H1 (cell line): Measurements from ENCODE around the gene BACE2. TPM values are rescaled to one million over a fixed set of nuclear protein-coding genes. Genes with fewer than 3 reads are reported as not detected.

ENCODE experiments used
- CTCF ChIA-PET: fragments of 300-600 bp; sonication (Branson Sonifier 250); formaldehyde crosslinking; loops from one replicate; lab custom pipeline; 2021; ENCODE audit not compliant: partially characterized antibody; lab: Charles Lee
- POLR2A ChIA-PET: fragments of 300-600 bp; sonication (Branson Sonifier 250); formaldehyde crosslinking; loops from one replicate; lab custom pipeline; 2021; ENCODE audit warnings: inconsistent platforms; ENCODE audit not compliant: partially characterized antibody; lab: Charles Lee
- DNase-seq, 2 experiments: peaks; one replicate each; pipeline versions ENCODE4 v3.0.0 to v3.0.0-alpha.2; 2010 to 2022; ENCODE audit warnings: low spot score in 2 of 2, low read depth in 1 of 2, mixed read lengths in 1 of 2
- FAIRE-seq: peaks from 2 replicates; lab custom pipeline; 2011; peaks lifted over from hg19 to GRCh38; lab: Jason Lieb, UNC
- H2AFZ ChIP-seq: 2 replicates; pipeline ENCODE4 v1.8.1; 2012; ENCODE audit warnings: low read length, inconsistent platforms
- H2AK5ac ChIP-seq: 2 replicates; pipeline ENCODE4 v1.6.1; 2013; ENCODE audit warnings: low read depth, low read length
- H2BK120ac ChIP-seq: replicated peaks from 2 replicates; pipeline ENCODE3; 2013; ENCODE audit warnings: low read depth, low read length, inconsistent platforms
- H2BK12ac ChIP-seq: 2 replicates; pipeline ENCODE4 v1.6.1; 2013; ENCODE audit warnings: low read depth, low read length
- H2BK15ac ChIP-seq: 2 replicates; pipeline ENCODE4 v1.6.1; 2013; ENCODE audit warnings: low read length
- H2BK20ac ChIP-seq: 2 replicates; pipeline ENCODE4 v1.6.1; 2013; ENCODE audit warnings: low read length
- H2BK5ac ChIP-seq: 2 replicates; pipeline ENCODE4 v1.6.1; 2013; ENCODE audit warnings: low read depth, low read length
- H3K14ac ChIP-seq: 2 replicates; pipeline ENCODE4 v1.6.1; 2013; ENCODE audit warnings: inconsistent platforms; ENCODE audit not compliant: insufficient read length
- H3K18ac ChIP-seq: 2 replicates; pipeline ENCODE4 v1.6.1; 2013; ENCODE audit warnings: low read length; ENCODE audit errors: extremely low read depth
- H3K23ac ChIP-seq: 2 replicates; pipeline ENCODE4 v1.6.1; 2013; ENCODE audit warnings: inconsistent platforms; ENCODE audit not compliant: insufficient read length
- H3K23me2 ChIP-seq: 2 replicates; pipeline ENCODE4 v1.6.1; 2013; ENCODE audit warnings: low read depth, low read length
- H3K27ac ChIP-seq: 2 replicates; pipeline ENCODE4 v1.6.1; 2011; ENCODE audit warnings: low read depth, low read length, inconsistent platforms
- H3K27me3 ChIP-seq, 4 experiments: replicated peaks in 1 of 4; 1 replicate in 1 of 4; 2 replicates in 3 of 4; pipeline versions ENCODE4 v1.6.1 to v1.8.1; 2011 to 2013; ENCODE audit warnings: low read length in 3 of 4, mild to moderate bottlenecking in 3 of 4, inconsistent platforms in 2 of 4, mixed read lengths in 2 of 4, moderate library complexity in 1 of 4; ENCODE audit not compliant: control insufficient read depth in 3 of 4, insufficient read depth in 3 of 4; ENCODE audit errors: extremely low read depth in 1 of 4
- H3K36me3 ChIP-seq, 4 experiments: 2 replicates each; pipeline versions ENCODE4 v1.6.1 to v1.8.1; 2011 to 2013; ENCODE audit warnings: mild to moderate bottlenecking in 4 of 4, low read length in 3 of 4, moderate library complexity in 2 of 4, control low read depth in 1 of 4, inconsistent platforms in 1 of 4; ENCODE audit not compliant: insufficient read depth in 4 of 4, control insufficient read depth in 2 of 4
- H3K4ac ChIP-seq: replicated peaks from 2 replicates; pipeline ENCODE3; 2013; ENCODE audit warnings: low read length, low read depth, mixed read lengths, inconsistent platforms; ENCODE audit not compliant: insufficient read length
- H3K4me1 ChIP-seq, 4 experiments: replicated peaks in 1 of 4; 1 replicate in 1 of 4; 2 replicates in 3 of 4; pipeline versions ENCODE4 v1.6.1 to v1.8.1; 2011 to 2013; ENCODE audit warnings: low read length in 3 of 4, inconsistent platforms in 2 of 4, mixed read lengths in 1 of 4; ENCODE audit not compliant: insufficient read depth in 4 of 4, control insufficient read depth in 3 of 4
- H3K4me2 ChIP-seq, 2 experiments: 2 replicates each; pipeline versions ENCODE4 v1.6.1 to v1.8.1; 2011 to 2013; ENCODE audit warnings: low read depth in 2 of 2, low read length in 2 of 2, control low read depth in 1 of 2, inconsistent platforms in 1 of 2, mild to moderate bottlenecking in 1 of 2; ENCODE audit not compliant: insufficient read depth in 1 of 2
- H3K4me3 ChIP-seq, 4 experiments: fragments of 200-600, 300-600 bp in 1 of 4; sonication (generic), shearing (Covaris generic), sonication (Bioruptor Twin) in 1 of 4; 2 replicates each; pipeline versions ENCODE4 v1.5.1 to v1.8.1; 2011 to 2016; ENCODE audit warnings: low read length in 4 of 4, low read depth in 3 of 4, control low read depth in 2 of 4, inconsistent platforms in 2 of 4, mild to moderate bottlenecking in 2 of 4, mixed read lengths in 1 of 4, moderate library complexity in 1 of 4; ENCODE audit not compliant: insufficient read depth in 2 of 4; ENCODE audit errors: extremely low read depth in 1 of 4
- H3K56ac ChIP-seq: replicated peaks from 2 replicates; pipeline ENCODE3; 2013; ENCODE audit warnings: low read depth, mild to moderate bottlenecking, mixed read lengths, low read length, inconsistent platforms; ENCODE audit not compliant: insufficient read length
- H3K79me1 ChIP-seq: 2 replicates; pipeline ENCODE4 v1.6.1; 2013; ENCODE audit warnings: low read depth, low read length, control low read depth
- H3K79me2 ChIP-seq, 2 experiments: 2 replicates each; pipeline versions ENCODE4 v1.6.1 to v1.8.1; 2012 to 2013; ENCODE audit warnings: low read length in 2 of 2, mild to moderate bottlenecking in 2 of 2, inconsistent platforms in 1 of 2; ENCODE audit not compliant: insufficient read depth in 2 of 2, control insufficient read depth in 1 of 2
- H3K9ac ChIP-seq, 4 experiments: replicated peaks in 1 of 4; 1 replicate in 1 of 4; 2 replicates in 3 of 4; pipeline versions ENCODE4 v1.6.1 to v1.8.1; 2011 to 2013; ENCODE audit warnings: low read depth in 3 of 4, low read length in 3 of 4, control low read depth in 2 of 4, mild to moderate bottlenecking in 2 of 4, moderate library complexity in 2 of 4, inconsistent platforms in 1 of 4; ENCODE audit errors: extremely low read depth in 1 of 4
- H3K9me3 ChIP-seq, 2 experiments: 2 replicates each; pipeline versions ENCODE4 v1.6.1 to v1.8.1; 2012 to 2013; ENCODE audit warnings: mild to moderate bottlenecking in 2 of 2, moderate library complexity in 2 of 2, control low read depth in 1 of 2, inconsistent platforms in 1 of 2, low read depth in 1 of 2, low read length in 1 of 2, mixed read lengths in 1 of 2; ENCODE audit not compliant: insufficient read depth in 2 of 2
- H4K20me1 ChIP-seq, 2 experiments: replicated peaks in 1 of 2; 2 replicates each; pipeline versions ENCODE3 to v1.8.1; 2011 to 2013; ENCODE audit warnings: inconsistent platforms in 2 of 2, low read length in 2 of 2, mild to moderate bottlenecking in 1 of 2; ENCODE audit not compliant: insufficient read depth in 2 of 2, control insufficient read depth in 1 of 2
- H4K5ac ChIP-seq: 2 replicates; pipeline ENCODE4 v1.6.1; 2013; ENCODE audit warnings: low read length, low read depth, mixed read lengths, inconsistent platforms; ENCODE audit not compliant: insufficient read length
- H4K8ac ChIP-seq: 2 replicates; pipeline ENCODE4 v1.8.0; 2013; ENCODE audit warnings: mild to moderate bottlenecking, moderate library complexity, low read length, inconsistent platforms; ENCODE audit not compliant: insufficient read depth; ENCODE audit errors: extremely low read depth
- H4K91ac ChIP-seq: replicated peaks from 2 replicates; pipeline ENCODE3; 2013; ENCODE audit warnings: low read length, mixed read lengths, inconsistent platforms; ENCODE audit not compliant: insufficient read length
- BCL11A ChIP-seq, 2 experiments: IDR thresholded peaks; one replicate each; pipeline ENCODE4 v1.6.1; 2011; ENCODE audit warnings: low read depth in 2 of 2, low read length in 2 of 2, mild to moderate bottlenecking in 2 of 2
- KDM4A ChIP-seq: IDR thresholded peaks from one replicate; pipeline ENCODE4 v1.7.1; 2012; ENCODE audit warnings: low read depth, mild to moderate bottlenecking, moderate library complexity, low read length, inconsistent platforms; ENCODE audit not compliant: severe bottlenecking
- RBBP5 ChIP-seq: IDR thresholded peaks from 2 replicates; pipeline ENCODE4 v1.7.1; 2012; ENCODE audit warnings: low read depth, mild to moderate bottlenecking, inconsistent platforms, low read length, moderate library complexity, borderline replicate concordance
- SRF ChIP-seq: IDR thresholded peaks from 2 replicates; pipeline ENCODE4 v1.6.1; 2011; ENCODE audit warnings: mild to moderate bottlenecking, low read depth, low read length, moderate library complexity
- ZNF274 ChIP-seq: IDR thresholded peaks from 2 replicates; pipeline ENCODE4 v1.7.0; 2012; ENCODE audit warnings: low read length, borderline replicate concordance; ENCODE audit errors: extremely low read depth
- WGBS, 2 experiments: shearing (Covaris generic) in 1 of 2; methylation state at CpG; one replicate each; pipeline versions ENCODE4 v1.1.6 to v1.1.7; 2013 to 2015; ENCODE audit warnings: low lambda C conversion rate in 2 of 2, mixed read lengths in 2 of 2, inconsistent platforms in 1 of 2, low coverage in 1 of 2, missing lambda C conversion rate in 1 of 2; ENCODE audit not compliant: insufficient replicate concordance in 2 of 2, insufficient coverage in 1 of 2, insufficient read length in 1 of 2; ENCODE audit errors: extremely low coverage in 1 of 2, missing lambda C conversion rate in 1 of 2; 5-methylcytosine and 5-hydroxymethylcytosine counted together
- polyA plus RNA-seq, 7 experiments: library from polyadenylated mRNA; depleted of rRNA in 3 of 7; stranded (reverse) in 5 of 7; unstranded in 2 of 7; fragments of >200 nt in 5 of 7; fragments of 200-250 nt in 2 of 7; gene quantifications; 1 replicate in 5 of 7; 2 replicates in 1 of 7; 4 replicates in 1 of 7; pipeline versions ENCODE4 v1.2.1 to v1.2.3, GENCODE V29; 2011 to 2013; ENCODE audit warnings: missing spikeins in 2 of 7, mixed read lengths in 2 of 7
- total RNA-seq: library from RNA; stranded (reverse); fragmentation: NEBNext Ultra II Directional; extraction: Animal tissue kit (Norgen Biotek cat#: 25700); gene quantifications from 2 replicates; pipeline ENCODE4 v1.2.1, GENCODE V29; 2021
- TF ChIP-seq, protein P1 (sequence below), 3 experiments: IDR thresholded peaks; 1 replicate in 2 of 3; 2 replicates in 1 of 3; pipeline versions ENCODE4 v1.5.1 to v1.6.1; 2011; ENCODE audit warnings: low read length in 3 of 3, mild to moderate bottlenecking in 3 of 3, inconsistent platforms in 2 of 3, low read depth in 1 of 3, moderate library complexity in 1 of 3; ENCODE audit not compliant: insufficient read depth in 1 of 3; ENCODE audit errors: control extremely low read depth in 1 of 3
- TF ChIP-seq, protein P2 (sequence below): IDR thresholded peaks from 2 replicates; pipeline ENCODE4 v1.6.1; 2012; ENCODE audit warnings: inconsistent platforms

BACE2 gene
- total and polyA plus RNA-seq, 2 of the 8 experiments (the other 6 are each of a cell fraction or from before 2014, with no cell fraction given): 8.1 to 10.9 TPM

- no peak within 1 kb of the TSS for H3K4ac ChIP-seq
- H3K27me3 ChIP-seq: peaks cover 0 to 16% (median 10%) of the 10 kb centered on the region in 4 experiments; a peak in 6 of 7 replicates
- H2BK5ac ChIP-seq: no peak within 1 kb of the TSS
- no peak within 1 kb of the TSS for H3K27ac ChIP-seq
- peaks cover 0 to 2% of the 10 kb centered on the region in 2 experiments for H4K20me1 ChIP-seq
- no peak within 1 kb of the TSS; the same call in 1 of the 2 replicates for H2AK5ac ChIP-seq
- H3K4me1 ChIP-seq: peaks cover 0 to 1% (median 0%) of the 10 kb centered on the region in 4 experiments; a peak in 3 of 7 replicates
- H3K79me1 ChIP-seq: no peaks in the 10 kb centered on the region
- 15% methylated on average over 33 of the region's 55 CpGs; no CpG with 5 or more reads in 1 of the 2 experiments for WGBS, 2 experiments
- H2BK15ac ChIP-seq: no peak within 1 kb of the TSS
- POLR2A ChIA-PET: no interaction called here
- H3K9ac ChIP-seq: peak within 1 kb of the TSS in 1 of 4 experiments; percentile 45; a peak in 2 of 7 replicates
- H4K5ac ChIP-seq: no peak within 1 kb of the TSS
- H3K79me2 ChIP-seq: no peaks in the 10 kb centered on the region
- no peaks in the 10 kb centered on the region for H3K9me3 ChIP-seq
- no peak within 1 kb of the TSS for H3K56ac ChIP-seq
- H3K4me2 ChIP-seq: peak within 1 kb of the TSS; percentile 63 to 82
- H2BK20ac ChIP-seq: 0 out of 2 replicates have a peak within 1 kb of the TSS, but pooled peaks have one; percentile 23
- H4K91ac ChIP-seq: no peak within 1 kb of the TSS
- H3K18ac ChIP-seq: peak within 1 kb of the TSS; percentile 38; the same call in 1 of the 2 replicates
- FAIRE-seq: no peak
- H2AFZ ChIP-seq: peak within 1 kb of the TSS; percentile 69; the same call in 1 of the 2 replicates
- H4K8ac ChIP-seq: peak within 1 kb of the TSS; percentile 83; the same call in 1 of the 2 replicates
- no peak within 1 kb of the TSS for H3K23ac ChIP-seq
- H3K36me3 ChIP-seq: no peaks in the 10 kb centered on the region
- H3K23me2 ChIP-seq: peaks cover 9% of the 10 kb centered on the region; the same call in 1 of the 2 replicates
- peak within 1 kb of the TSS; percentile 46 to 67 (median 66) for H3K4me3 ChIP-seq
- CTCF ChIA-PET: interaction anchor here (0.7 to 1.0 kb wide), 4 partner anchors 26 to 102 kb away, joined by 3 to 4 read pairs (median 3); no protein-coding TSS in a partner anchor
- no peak within 1 kb of the TSS for H2BK12ac ChIP-seq
- no peak within 1 kb of the TSS for H3K14ac ChIP-seq
- peak; percentile 43 to 83 for DNase-seq
- H2BK120ac ChIP-seq: no peak within 1 kb of the TSS
- TF ChIP-seq, protein P1, sequence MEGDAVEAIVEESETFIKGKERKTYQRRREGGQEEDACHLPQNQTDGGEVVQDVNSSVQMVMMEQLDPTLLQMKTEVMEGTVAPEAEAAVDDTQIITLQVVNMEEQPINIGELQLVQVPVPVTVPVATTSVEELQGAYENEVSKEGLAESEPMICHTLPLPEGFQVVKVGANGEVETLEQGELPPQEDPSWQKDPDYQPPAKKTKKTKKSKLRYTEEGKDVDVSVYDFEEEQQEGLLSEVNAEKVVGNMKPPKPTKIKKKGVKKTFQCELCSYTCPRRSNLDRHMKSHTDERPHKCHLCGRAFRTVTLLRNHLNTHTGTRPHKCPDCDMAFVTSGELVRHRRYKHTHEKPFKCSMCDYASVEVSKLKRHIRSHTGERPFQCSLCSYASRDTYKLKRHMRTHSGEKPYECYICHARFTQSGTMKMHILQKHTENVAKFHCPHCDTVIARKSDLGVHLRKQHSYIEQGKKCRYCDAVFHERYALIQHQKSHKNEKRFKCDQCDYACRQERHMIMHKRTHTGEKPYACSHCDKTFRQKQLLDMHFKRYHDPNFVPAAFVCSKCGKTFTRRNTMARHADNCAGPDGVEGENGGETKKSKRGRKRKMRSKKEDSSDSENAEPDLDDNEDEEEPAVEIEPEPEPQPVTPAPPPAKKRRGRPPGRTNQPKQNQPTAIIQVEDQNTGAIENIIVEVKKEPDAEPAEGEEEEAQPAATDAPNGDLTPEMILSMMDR (IDR thresholded peaks at IDR 0.05; ENCODE audit: control extremely low read depth in 1 of 3, insufficient read depth in 1 of 3, low read depth in 1 of 3, low read length in 3 of 3): no peak
- TF ChIP-seq KDM4A (peak; percentile 82), RBBP5 (0 out of 2 replicates have a peak, but pooled peaks have one; percentile 45), SRF (no peak), BCL11A (IDR thresholded peaks at IDR 0.05; ENCODE audit: low read depth in 2 of 2, low read length in 2 of 2) (no peak), ZNF274 (no peak)
- TF ChIP-seq, protein P2, sequence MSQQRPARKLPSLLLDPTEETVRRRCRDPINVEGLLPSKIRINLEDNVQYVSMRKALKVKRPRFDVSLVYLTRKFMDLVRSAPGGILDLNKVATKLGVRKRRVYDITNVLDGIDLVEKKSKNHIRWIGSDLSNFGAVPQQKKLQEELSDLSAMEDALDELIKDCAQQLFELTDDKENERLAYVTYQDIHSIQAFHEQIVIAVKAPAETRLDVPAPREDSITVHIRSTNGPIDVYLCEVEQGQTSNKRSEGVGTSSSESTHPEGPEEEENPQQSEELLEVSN: peak; percentile 22; the same call in 1 of the 2 replicates
Measured at GRCh38 chr21:41316200-41317062, 148.5 kb downstream of the BACE2 start, which contains the start of gene FAM3B. TSS of gene FAM3B (plus strand) at chr21:41316801. CDS start at chr21:41316880, 79 bp downstream.
